PC-3 (cell line): ENCODE data around the gene WDR53.

Source experiments
- CTCF ChIP-seq: fragments of 300-600 bp; sonication (generic); conservative IDR thresholded peaks from 2 replicates; pipeline ENCODE4 v1.5.1; 2017; ENCODE audit warnings: antibody characterized with exemption, low read depth, mild to moderate bottlenecking, low read length
- EZH2 ChIP-seq: fragments of 300-600 bp; sonication (generic); IDR thresholded peaks from one replicate; pipeline ENCODE4 v1.6.1; 2017; ENCODE audit warnings: antibody characterized with exemption, mild to moderate bottlenecking, low read length; ENCODE audit not compliant: unreplicated experiment

GRCh38 chr3:196524527-196524926 is 43.8 kb downstream of the WDR53 start:
- TF ChIP-seq EZH2 (no peak), CTCF (peak; percentile 36)
